T follicular helper cell (primary cell): ENCODE data around the gene PDLIM5.
"Not testable (repeated sequence)": the region's sequence is repeated elsewhere in the genome, so short reads cannot be mapped to it uniquely, and the experiment has no call there.

Experiments used
- DNase-seq: peaks from one replicate; pipeline ENCODE4 v3.0.0-alpha.2; 2020; ENCODE audit warnings: low read depth

PDLIM5 gene

DNA sequence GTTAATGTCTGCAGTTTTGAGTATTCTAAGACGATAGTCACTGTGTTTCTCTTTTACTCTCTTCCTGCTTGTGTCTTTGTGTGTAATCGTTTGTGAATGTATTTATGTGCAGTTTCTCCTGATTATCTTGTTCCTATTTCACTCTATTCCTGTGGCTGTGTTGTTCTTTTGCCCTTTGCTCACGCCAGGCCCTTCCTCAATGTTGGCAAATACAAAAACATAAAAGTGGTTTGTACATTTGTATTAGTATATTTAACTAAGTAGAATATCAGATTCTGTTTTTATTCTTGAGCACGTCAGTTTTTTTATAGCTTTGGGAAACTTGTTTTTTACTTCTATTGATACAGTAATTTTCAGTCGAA, 198.4 kb downstream of the PDLIM5 start:
- no peak for DNase-seq

DNA sequence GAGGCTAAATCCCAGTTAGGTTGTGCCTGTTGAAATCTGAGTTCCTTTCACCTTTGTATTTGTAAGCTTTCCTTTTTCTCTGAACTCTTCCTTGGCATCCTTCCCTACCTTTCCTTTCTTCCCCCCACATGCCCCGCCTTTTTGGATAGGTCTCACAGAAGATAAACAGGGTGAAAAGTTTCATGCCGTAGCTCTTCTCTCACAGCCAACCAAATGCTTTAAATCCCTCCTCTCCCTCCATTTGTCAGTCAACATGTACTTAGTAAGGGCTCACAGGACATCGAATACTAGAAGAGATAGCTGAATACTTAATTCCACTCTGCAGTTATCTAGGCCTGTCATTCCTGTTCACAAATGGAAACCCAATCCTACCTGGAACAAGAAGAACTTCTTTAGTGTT, 198.9 kb downstream of the PDLIM5 start:
- DNase-seq, result no peak

DNA sequence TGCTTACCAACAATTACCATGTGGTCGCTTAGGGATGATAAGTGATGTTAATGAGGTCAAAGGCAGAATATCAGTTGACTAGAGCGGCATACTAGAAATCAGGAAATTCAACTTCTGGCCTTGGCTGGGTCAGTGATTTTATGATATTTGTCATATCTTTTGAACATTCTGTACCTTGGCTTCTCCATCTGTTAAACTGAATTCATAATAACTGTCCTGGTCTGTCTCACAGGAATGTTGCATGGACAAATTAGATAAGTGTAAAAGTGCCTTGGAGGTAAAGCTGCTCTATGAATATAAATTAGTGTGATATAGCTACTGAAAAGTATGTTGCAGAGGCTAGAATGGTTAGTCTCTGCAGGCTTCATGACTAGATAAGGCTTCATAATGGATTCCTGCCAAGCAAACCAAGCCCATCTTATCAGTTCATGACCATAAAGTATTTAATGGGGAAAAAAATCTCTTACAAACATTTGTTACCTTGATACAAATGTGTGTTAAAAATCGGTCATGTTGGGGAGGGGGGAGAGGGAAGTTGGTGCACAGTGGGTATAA, 201.4 kb downstream of the PDLIM5 start:
- DNase-seq, result no peak

DNA sequence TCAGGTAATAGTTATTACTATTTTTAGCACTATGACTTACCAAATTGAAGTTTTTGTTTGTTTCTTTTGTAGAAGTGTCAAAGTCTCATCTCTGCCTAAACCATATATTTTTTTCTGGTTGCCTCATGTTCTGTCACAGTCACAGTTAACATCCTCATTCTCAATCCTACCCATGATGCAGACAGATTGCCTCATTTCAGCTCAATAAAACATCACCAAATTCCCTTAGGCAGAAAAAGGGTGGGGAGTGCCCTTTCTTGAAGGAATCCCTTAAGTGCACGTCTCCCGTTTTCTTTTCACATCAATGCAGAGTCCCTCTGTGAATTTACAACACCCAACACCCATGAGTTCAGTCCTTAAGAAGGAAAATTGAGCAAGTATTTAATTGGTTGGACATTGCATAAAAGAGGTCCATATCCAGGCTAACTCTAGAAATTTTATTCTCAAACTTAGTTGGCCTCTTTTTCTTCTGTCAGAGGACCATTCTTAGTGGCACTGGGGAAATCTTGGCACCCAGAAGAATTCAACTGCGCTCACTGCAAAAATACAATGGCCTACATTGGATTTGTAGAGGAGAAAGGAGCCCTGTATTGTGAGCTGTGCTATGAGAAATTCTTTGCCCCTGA, 202.4 kb downstream of the PDLIM5 start:
- DNase-seq, result no peak

DNA sequence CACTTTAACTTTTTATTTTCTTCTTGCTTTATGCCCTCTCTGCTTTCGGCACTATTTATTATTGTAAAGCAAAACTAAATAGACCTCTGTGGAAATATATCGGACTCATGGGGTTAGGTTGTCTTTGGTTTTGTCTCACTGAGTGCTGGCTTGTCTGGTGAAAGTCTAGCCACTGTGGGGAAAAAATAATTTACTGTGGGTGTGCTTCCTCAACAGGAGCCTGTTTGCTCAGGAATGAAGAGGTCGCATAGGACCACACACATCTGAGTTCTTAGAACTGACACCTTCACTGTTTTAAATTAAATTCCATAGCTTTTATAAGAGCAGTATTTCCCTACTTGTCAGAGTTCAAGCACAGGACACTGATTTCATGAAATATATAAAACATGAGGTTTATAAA, 203.0 kb downstream of the PDLIM5 start:
- no peak for DNase-seq

DNA sequence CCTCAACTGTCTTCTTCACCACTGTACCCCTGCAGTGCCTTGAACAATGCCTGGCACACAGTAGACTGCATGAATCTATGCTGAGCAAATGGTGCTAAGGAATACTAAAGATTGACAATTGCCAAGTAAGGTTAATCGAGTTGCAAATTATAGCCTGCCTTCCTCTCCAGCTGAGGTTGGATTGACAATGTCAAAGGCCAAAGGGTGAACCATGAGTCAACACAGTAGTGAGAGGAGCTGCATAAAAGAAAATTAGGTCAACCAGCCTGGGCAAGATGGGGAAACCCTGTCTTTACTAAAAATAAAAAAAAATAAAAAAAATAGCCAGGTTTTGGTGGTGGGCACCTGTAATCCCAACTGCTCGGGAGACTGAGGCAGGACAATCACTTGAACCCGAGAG, 208.9 kb downstream of the PDLIM5 start:
- no peak for DNase-seq

DNA sequence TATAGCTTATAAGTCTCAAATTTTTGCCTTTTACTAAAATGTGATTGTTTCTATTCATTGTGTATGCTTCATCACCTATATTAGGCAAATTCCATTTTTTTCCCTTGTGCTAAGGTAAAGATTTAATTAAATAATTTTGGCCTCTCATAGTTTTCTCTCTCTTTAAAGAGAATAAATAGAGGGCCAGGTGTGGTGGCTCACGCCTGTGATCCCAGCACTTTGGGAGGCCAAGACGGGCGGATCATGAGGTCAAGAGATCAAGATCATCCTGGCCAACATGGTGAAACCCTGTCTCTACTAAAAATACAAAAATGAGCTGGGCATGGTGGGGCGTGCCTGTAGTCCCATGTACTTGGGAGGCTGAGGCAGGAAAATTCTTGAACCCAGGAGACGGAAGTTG, 213.3 kb downstream of the PDLIM5 start:
- DNase-seq, result not testable (repeated sequence)

DNA sequence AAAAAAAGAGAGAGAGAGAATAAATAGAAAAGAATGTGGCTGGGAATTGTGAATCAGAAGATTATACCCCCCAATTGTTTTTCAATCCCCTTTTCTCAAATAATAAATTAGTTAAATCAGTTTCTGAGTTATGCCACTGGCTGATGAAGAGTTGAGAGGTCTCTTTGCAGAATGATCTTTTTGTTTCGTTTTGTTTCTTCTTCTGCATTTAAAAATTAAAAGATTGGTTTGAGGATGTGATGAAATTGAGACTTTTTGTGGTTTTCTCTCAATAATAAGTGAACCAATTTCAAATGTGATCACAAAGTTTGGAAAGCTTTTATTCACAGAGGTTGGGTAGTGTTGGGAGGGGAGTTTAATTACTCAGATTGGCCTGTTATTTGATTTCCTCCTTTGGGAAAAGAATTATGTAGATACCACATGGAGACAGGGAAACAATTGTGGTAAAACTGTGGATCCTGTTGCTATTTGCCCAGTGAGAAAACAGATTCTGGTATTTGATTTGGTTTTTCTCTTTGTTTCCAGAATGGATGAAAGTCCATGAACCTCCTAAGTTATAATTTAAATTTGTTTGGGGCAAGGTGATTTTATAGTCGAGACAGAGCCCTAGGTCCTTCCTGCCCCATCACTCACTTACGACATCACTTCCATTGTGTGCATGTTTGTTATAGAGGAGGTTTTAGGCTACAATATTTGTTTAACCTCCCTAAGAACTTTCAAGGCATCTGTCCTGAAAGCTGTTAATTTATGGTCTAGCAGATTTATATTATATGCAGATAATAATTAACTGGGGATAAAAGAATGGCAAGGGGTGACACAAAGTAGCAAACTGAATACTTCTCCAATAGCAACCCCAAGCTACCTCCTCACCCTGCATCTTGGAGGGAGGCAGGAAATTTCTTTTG, 214.0 kb downstream of the PDLIM5 start:
- no peak for DNase-seq

DNA sequence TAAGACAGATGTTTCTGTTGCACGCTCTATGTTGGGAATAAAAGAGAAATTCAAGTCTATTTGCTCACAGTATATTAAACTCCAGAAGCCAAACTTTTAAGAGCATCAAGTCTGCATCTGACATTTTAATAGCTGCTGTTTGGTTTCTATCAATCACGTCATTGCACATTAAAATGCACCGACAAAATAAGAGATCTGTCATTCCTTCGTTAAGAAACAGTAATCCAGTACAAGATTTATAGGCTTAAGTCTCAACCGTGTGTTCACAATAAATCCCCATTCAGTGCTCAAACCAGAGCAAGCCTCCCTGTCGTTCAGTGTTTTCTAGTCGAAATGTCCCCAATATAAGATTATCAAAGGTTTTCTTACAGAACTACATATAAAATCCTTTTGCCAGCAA, 217.0 kb downstream of the PDLIM5 start:
- no peak for DNase-seq

DNA sequence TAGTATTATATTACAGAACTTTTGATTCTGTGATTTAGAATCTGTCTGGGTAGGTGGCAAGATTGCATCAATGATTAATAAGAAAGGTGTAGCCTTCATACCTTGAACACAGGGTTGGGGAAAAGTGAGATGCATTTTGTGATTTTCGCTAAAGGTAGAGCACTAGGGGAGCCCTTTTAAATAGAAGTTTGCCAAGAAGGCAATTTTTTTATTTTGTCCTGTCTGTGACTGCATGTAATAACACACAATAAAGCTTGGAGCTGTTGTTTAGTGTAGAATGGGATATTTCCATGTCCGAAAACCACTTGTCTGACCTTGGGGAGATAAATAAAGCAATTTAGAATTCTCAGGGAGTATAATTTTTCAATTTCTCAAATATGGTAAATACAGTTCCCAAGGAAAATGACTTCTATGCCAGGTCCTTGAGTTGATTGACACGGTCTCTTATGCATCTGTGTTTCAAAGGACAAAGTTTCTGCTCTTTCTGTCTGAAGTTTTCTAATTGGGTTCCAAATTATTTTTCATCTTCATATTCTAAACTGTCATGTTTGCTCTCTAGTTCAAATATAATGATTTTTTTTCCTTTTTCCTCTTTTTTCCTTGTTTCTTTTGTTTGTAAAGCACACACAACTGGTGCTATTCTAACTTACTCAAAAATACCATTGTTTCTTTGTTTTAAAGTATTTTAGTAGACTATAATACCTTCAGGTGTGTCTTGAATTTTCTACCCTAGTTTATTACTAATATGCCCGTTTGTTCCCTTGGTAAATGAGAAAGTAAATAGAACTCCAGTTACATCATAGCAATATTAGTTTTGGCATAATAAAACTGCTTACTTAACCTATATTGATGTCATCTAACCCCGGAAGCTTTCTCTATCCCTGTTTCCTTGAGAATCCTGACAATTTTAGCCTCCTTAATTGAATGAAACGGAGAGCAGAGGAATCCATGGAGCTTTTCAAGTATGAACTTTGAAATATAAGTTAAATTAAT, 218.2 kb downstream of the PDLIM5 start:
- no peak for DNase-seq

DNA sequence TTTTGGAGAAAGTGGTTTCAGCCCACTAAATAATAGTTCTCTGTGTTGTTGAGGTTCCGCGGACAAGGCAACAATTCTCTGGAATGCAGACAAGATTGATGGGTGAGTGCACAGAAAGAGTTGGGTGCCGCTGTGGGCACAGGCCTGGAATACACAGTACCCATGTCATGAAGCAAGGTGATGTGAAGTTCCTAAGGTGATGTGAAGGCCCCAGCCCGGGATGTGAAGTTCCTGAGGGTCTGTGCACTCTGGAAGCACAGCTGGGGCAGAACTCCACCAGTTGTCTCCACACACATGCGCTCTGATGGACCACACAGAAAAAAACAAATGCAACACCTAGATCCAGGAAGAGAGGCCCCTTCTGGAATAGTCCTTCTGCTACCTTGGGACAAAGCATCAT, 219.4 kb downstream of the PDLIM5 start:
- DNase-seq, result no peak

DNA sequence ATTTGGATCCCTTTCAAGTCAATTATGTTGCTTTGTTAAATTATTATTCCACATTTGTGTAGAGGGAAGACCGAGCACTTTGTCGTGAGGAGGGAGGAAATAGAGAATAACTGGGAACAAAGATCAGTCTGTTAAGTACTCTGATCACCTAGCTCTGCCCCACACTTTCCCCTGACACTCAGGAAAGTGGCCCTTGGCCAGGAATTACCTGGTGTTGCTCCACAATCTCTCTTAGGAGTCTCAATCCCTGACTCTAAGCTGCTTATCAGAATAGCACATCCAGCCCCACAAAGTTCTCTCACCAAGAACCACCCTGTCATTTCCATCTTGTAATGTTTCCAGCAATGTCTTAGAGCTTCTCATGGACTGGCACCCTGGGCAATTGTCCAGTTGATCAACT, 222.2 kb downstream of the PDLIM5 start:
- no peak for DNase-seq

DNA sequence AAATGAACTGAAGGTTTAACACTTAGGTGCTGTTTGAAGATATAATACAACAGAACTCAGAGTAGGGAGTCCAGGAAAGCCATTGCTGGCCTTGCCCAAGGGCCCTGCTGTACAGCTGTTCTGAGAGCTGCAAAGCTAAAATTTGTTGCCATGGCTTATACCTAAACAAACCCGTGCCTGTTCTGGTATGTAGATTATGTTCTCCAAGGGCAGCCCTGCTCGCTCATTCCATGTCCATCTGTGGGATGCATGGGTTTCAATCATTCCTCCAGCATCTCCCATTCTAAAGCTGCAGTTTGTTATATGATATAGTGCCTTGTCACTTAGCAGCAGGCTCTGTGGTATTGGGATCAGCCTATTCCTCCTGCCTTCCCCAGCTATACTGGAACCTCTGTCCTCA, 225.2 kb downstream of the PDLIM5 start:
- no peak for DNase-seq

DNA sequence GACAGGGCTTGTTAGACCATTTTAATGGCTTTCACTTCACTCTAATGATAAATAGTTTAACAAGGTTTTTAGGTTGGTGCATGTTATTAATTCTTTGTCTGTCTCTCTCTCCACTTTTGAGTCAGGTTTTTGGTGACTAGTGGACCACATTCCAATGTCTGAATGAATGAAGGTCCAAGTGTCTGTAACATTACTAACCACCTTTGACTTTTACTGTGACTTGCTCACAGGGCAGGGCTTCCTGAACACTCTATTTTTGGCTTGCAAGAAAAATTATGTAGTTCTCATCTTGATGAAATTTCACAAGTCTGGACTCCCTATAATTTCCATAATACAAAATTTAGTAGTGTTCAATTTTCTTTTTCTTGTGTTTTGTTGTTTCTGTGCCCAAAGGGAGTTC, 227.2 kb downstream of the PDLIM5 start:
- no peak for DNase-seq

DNA sequence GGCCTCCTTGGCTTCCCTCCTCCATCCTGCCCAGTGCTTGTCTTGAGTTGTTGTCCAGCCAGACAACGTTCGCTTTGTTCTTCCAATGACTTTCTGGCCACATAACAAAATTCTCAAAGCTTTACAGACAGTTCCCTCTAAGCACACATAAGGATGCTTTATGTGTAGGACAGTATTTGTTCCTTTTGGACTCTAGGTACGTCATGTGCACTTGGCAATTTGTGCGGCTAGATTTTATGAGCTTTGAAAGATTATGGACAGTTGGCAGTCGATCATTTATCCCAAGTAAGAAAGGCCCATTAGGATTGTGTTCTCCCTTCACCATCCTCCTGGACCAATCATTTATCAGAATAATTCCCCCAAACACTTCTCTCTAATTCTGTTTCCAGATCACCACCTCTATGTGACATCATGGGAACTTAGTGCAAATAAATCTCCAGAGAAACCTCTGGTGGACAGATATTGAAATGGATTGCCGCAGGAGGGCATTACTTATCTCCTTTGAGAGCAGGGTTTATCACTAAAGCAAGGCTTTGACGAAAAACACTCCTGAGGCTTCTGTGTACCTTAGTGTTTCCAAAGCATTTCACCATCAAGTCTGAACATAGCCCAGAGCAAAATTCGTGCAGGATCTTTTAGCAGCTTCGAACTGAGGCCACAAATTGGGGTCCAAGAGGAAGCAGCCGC, 228.6 kb downstream of the PDLIM5 start:
- no peak for DNase-seq

DNA sequence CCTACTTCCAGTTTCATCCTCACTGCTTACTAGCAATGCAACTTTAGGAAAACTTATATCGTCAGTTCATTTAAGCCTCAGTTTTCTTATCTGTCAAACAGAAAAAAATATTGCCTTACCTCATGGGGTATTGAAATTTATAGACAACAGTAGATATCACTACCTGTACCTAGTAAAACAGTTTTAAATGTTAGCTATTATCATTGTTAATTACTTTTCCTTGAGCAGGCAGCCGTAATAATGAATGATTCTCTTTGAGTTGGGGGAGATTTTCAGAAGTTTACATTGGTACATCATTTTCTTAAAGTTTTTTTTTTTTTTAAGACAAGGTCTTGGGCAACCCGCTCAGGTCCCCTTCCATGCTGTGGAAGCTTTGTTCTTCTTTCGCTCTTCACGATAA, 234.3 kb downstream of the PDLIM5 start:
- no peak for DNase-seq

DNA sequence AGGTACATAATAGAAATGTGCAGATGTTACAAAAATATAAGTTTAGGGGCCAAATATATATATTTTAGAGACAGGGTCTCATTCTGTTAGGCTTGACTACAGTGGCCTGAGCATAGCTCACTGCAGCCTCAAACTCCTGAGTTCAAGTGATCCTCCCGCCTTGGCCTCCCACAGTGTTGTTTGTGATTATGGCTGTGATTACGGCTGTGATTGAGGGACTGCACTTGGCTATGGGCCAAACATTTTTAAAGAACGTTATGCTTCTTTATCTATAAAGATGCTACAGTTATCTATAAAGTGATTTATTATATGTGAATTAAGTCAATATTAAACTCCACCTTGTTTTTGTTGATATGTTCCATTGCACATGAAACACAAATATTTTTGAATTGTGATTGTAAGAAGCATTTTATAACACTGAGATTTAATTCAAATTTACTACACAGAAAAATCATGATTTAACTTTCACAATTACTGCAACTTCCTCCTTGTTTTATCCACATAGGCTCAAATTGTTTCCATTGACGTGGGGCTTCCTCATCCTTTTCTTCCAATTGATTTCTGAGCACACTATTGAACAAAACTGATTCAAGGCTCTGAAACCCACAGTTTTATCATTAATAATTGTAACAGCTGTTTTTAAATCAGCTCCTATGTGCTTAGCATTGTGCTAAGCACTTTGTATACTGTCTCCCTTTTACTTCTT, 237.6 kb downstream of the PDLIM5 start:
- no peak for DNase-seq

DNA sequence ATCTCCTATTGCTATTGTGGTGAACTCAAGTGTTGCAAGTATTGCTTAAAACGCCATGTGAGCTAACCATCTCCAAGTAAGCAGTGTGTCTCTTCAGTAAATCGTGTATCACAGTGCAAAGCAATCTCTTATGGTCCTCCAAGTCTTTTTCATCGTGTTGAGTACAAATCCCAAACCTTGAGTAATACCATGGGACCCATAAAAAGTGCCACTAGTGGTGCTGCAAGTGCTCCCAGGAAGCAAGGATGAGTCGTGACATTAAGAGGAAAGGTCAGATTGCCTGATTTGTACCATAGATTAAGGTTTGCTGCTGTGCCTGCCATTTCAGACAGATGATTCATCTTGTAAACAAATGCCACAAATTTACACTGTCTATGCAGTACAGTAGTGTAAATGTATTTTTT, 239.1 kb downstream of the PDLIM5 start:
- DNase-seq, result no peak

DNA sequence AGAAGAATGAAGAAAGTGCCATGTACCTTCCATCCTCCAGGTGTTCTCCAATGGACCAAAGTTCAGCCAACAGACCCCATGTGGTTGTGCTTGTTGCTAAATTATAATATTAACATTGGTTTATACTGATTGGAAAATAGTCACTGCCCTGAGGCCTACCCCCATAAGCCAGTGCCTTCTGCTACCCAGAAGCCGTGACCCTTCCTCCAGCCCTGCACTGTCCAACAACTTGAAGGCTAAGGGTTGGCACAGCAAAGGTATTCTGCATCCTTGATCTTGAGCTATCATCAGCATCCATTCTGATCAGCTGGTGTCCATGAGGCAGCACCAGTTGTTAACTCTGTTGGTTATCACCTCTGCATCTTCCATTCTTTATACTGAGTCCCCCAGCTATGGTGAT, 239.8 kb downstream of the PDLIM5 start:
- no peak for DNase-seq

DNA sequence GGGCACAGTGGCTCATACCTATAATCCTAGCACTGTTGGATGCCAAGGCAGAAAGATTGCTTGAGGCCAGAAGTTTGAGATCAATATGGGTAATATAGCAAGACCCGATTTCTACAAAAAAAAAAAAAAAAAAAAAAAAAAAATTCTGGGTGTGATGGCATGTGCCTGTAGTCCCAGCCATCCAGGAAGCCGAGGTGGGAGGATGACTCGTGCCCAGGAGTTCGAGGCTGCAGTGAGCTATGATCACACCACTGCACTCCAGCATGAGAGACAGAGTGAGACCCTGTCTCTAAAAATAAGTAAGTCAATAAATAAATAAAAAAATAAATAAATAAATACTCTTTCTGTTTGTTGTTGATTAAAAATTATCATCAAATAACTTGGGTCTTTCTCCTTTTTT, 243.6 kb downstream of the PDLIM5 start:
- DNase-seq, result no peak

DNA sequence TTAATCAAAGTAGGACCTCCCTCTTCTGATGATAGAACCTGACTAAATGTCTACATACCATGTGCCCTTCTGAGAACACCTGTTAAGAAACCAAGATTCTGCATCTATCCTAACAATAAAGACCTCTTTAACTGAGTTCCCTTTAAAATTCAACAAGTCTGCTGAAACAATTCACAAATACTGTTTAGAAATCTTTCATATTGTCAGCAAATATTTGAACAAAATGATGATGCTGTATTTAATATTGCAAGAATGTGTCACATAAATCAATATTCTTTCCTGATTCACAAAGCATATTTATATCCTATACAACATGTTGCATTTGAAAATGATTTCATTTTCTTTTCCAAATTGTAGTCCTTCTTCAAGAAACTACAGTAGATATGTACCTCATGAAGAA, 246.4 kb downstream of the PDLIM5 start:
- DNase-seq, result no peak
